Measurements from ENCODE around the gene RPS6KB1.
"Not testable (repeated sequence)": the region's sequence is repeated elsewhere in the genome, so short reads cannot be mapped to it uniquely, and the experiment has no call there.

The RPS6KB1 gene

DNA sequence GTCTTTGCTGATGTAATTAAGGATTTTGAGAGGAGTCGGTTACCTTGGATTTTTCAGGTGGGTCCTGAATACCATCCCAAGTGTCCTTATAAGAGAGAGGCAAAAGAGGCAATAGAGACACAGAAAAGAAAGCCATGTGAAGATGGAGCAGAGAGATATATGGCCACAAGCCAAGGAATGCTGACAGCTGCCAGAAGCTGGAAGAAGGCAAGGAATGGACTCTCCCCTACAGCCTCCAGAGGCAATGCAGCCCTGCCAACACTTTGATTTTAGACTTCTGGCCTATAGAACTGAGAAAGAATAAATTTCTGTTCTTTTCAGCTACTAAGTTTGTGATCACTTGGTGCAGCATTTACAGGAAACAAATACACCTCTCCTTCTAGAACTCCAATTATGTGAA is 79.9 kb downstream of the RPS6KB1 start:
- no peak overlapping the region for H3K4me3 Mint-ChIP-seq
- H3K36me3 Mint-ChIP-seq (ENCODE audit: low read depth), result no peaks in the 10 kb centered on the region
- H3K27me3 Mint-ChIP-seq (ENCODE audit: low read depth), result no peaks in the 10 kb centered on the region
- TF ChIP-seq, protein P1, sequence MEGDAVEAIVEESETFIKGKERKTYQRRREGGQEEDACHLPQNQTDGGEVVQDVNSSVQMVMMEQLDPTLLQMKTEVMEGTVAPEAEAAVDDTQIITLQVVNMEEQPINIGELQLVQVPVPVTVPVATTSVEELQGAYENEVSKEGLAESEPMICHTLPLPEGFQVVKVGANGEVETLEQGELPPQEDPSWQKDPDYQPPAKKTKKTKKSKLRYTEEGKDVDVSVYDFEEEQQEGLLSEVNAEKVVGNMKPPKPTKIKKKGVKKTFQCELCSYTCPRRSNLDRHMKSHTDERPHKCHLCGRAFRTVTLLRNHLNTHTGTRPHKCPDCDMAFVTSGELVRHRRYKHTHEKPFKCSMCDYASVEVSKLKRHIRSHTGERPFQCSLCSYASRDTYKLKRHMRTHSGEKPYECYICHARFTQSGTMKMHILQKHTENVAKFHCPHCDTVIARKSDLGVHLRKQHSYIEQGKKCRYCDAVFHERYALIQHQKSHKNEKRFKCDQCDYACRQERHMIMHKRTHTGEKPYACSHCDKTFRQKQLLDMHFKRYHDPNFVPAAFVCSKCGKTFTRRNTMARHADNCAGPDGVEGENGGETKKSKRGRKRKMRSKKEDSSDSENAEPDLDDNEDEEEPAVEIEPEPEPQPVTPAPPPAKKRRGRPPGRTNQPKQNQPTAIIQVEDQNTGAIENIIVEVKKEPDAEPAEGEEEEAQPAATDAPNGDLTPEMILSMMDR (IDR thresholded peaks at IDR 0.05; ENCODE audit: unreplicated experiment in 3 of 3), result no peak
- no peak overlapping the region for H3K27ac Mint-ChIP-seq
- H3K4me1 Mint-ChIP-seq, result no peaks in the 10 kb centered on the region
- no peaks in the 10 kb centered on the region for H3K9me3 Mint-ChIP-seq

DNA sequence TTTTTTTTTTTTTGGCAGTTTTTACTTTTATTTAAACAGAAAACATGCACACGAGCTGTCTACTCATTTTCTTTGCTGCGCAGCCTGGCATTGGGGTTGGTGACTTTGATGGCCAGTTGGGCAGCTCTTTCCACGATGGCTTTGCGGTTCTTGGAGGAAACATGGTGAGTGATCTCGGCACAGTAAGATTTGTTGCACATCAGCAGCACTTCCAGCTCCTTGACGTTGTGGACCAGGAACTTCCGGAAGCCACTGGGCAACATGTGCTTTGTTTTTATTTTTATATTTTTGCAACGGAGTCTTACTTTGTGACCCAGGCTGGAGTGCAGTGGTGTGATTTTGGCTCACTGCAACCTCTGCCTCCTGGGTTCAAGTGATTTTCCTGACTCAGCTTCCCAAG is 80.6 kb downstream of the RPS6KB1 start:
- H3K4me3 Mint-ChIP-seq; H3K27ac Mint-ChIP-seq; H3K36me3 Mint-ChIP-seq (ENCODE audit: low read depth); H3K9me3 Mint-ChIP-seq; H3K4me1 Mint-ChIP-seq; H3K27me3 Mint-ChIP-seq (ENCODE audit: low read depth): not testable (repeated sequence)

DNA sequence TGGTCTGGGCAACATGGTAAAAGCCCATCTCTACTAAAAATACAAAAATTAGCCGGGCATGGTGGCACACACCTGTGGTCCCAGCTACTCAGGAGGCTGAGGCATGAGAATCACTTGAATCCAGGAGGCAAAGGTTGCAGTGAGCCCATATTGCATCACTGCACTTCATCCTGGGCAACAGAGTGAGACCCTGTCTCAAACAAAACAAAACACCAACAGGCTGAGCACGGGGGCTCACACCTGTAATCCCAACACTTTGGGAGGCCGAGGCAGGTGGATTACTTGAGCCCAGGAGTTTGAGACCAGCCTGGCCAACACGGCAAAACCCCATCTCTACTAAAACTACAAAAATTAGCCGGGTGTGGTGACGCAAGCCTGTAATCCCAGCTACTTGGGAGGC is 82.2 kb downstream of the RPS6KB1 start:
- H3K4me1 Mint-ChIP-seq; H3K27ac Mint-ChIP-seq; H3K36me3 Mint-ChIP-seq (ENCODE audit: low read depth); H3K27me3 Mint-ChIP-seq (ENCODE audit: low read depth); H3K4me3 Mint-ChIP-seq; H3K9me3 Mint-ChIP-seq: not testable (repeated sequence)

DNA sequence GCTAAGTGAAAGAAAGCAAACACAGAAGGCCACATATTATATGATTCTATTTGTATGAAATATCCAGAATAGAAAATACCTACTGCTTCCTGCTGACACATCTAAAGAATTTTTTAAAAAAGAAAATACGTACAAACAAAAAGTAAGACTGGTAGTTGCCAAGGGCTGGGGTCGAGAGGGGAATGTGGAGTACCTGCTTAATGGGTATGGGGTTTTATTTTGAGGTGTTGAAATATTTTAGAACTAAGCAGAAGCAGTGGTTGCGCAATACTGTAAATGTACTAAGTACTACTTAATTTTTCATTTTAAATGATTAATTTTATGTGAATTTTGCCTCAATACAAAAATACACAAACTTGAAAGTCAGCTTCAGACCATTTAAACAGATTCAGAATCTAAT is 103.7 kb downstream of the RPS6KB1 start:
- H3K4me1 Mint-ChIP-seq; H3K27me3 Mint-ChIP-seq (ENCODE audit: low read depth); H3K9me3 Mint-ChIP-seq; H3K27ac Mint-ChIP-seq; H3K4me3 Mint-ChIP-seq; H3K36me3 Mint-ChIP-seq (ENCODE audit: low read depth): not testable (repeated sequence)

All from nephron (organoid).